GM18861 (cell line): ENCODE results near the gene ITGB4.

Experiments
- ATAC-seq: cut with Tn5 transposase; IDR thresholded peaks from one replicate; pipeline ENCODE4 v1.9.1; 2021; ENCODE audit not compliant: unreplicated experiment

ITGB4 gene

GRCh38 chr17:75720656-75721462 lies at the start of gene ITGB4:
TSS of gene ITGB4 (plus strand) at chr17:75721459. CDS start at chr17:75724704, 3,245 bp downstream.
- ATAC-seq: no peak

GRCh38 chr17:75672011-75672410 lies 49.2 kb upstream of the ITGB4 start:
- no peak for ATAC-seq

- no peak for ATAC-seq
Measured at GRCh38 chr17:75673487-75673886, 47.8 kb upstream of the ITGB4 start.

- no peak for ATAC-seq
Measured at GRCh38 chr17:75676461-75676860, 44.8 kb upstream of the ITGB4 start.

GRCh38 chr17:75679706-75680211 lies 41.5 kb upstream of the ITGB4 start:
- no peak for ATAC-seq

- ATAC-seq: no peak
Measured at GRCh38 chr17:75680431-75680830, 40.8 kb upstream of the ITGB4 start.

GRCh38 chr17:75681289-75681688 lies 40.0 kb upstream of the ITGB4 start:
- ATAC-seq: no peak

GRCh38 chr17:75683583-75683982 lies 37.7 kb upstream of the ITGB4 start:
- no peak for ATAC-seq

- ATAC-seq: no peak
Measured at GRCh38 chr17:75684249-75684648, 37.0 kb upstream of the ITGB4 start.

- ATAC-seq: no peak
Measured at GRCh38 chr17:75684924-75685323, 36.3 kb upstream of the ITGB4 start.

- ATAC-seq: no peak
Measured at GRCh38 chr17:75685499-75685898, 35.8 kb upstream of the ITGB4 start.

GRCh38 chr17:75688209-75688825 lies 32.9 kb upstream of the ITGB4 start:
- no peak for ATAC-seq

GRCh38 chr17:75689441-75689873 lies 31.8 kb upstream of the ITGB4 start:
- no peak for ATAC-seq

GRCh38 chr17:75691371-75691791 lies 29.9 kb upstream of the ITGB4 start:
- ATAC-seq: no peak

GRCh38 chr17:75691801-75692626 lies 29.2 kb upstream of the ITGB4 start:
- no peak for ATAC-seq

- no peak for ATAC-seq
Measured at GRCh38 chr17:75692976-75693375, 28.3 kb upstream of the ITGB4 start.

GRCh38 chr17:75693500-75694481 lies 27.5 kb upstream of the ITGB4 start:
- no peak for ATAC-seq

- no peak for ATAC-seq
Measured at GRCh38 chr17:75694536-75694935, 26.7 kb upstream of the ITGB4 start.

GRCh38 chr17:75695141-75695829 lies 26.0 kb upstream of the ITGB4 start:
- ATAC-seq: no peak
